RKO (cell line): ENCODE results near the gene PLA1A.

ENCODE experiments used
- DNase-seq: peaks from one replicate; pipeline ENCODE4 v3.0.0-alpha.2; 2016; ENCODE audit warnings: low spot score

PLA1A gene

GRCh38 chr3:119636891-119637611, 39.4 kb downstream of the PLA1A start:
- no peak for DNase-seq

GRCh38 chr3:119637679-119638477, 40.2 kb downstream of the PLA1A start:
- peak; percentile 75 for DNase-seq

- no peak for DNase-seq
These were observed 42.0 kb downstream of the PLA1A start for GRCh38 chr3:119639494-119640350.

- DNase-seq: no peak
These were observed 43.7 kb downstream of the PLA1A start for GRCh38 chr3:119641416-119641815.

GRCh38 chr3:119642746-119643473, 45.2 kb downstream of the PLA1A start:
- no peak for DNase-seq

GRCh38 chr3:119643528-119643927, 45.8 kb downstream of the PLA1A start:
- peak; percentile 62 for DNase-seq

GRCh38 chr3:119644481-119644880, 46.8 kb downstream of the PLA1A start:
- DNase-seq: no peak

- DNase-seq: no peak
These were observed 48.1 kb downstream of the PLA1A start for GRCh38 chr3:119645813-119646212.

- no peak for DNase-seq
These were observed 49.5 kb downstream of the PLA1A start for GRCh38 chr3:119647171-119647570.

- no peak for DNase-seq
These were observed 50.3 kb downstream of the PLA1A start for GRCh38 chr3:119647843-119648575.

GRCh38 chr3:119649761-119650160, 52.1 kb downstream of the PLA1A start:
- no peak for DNase-seq

- DNase-seq: no peak
These were observed 54.8 kb downstream of the PLA1A start for GRCh38 chr3:119652306-119653033.

GRCh38 chr3:119653876-119654275, 56.2 kb downstream of the PLA1A start:
- DNase-seq: no peak

GRCh38 chr3:119657887-119658702, 60.4 kb downstream of the PLA1A start:
- no peak for DNase-seq

GRCh38 chr3:119658994-119659393, 61.3 kb downstream of the PLA1A start:
- DNase-seq: no peak

GRCh38 chr3:119659606-119660291, 62.1 kb downstream of the PLA1A start:
- DNase-seq: no peak

- DNase-seq: no peak
These were observed 63.1 kb downstream of the PLA1A start, which contains the start of gene POPDC2 for GRCh38 chr3:119660474-119661440. TSS of gene POPDC2 (minus strand) at chr3:119660589. CDS start at chr3:119660423, 166 bp downstream.
